ENCODE data around the gene RAB44. TPM values are rescaled to one million over a fixed set of nuclear protein-coding genes. Genes with fewer than 3 reads are reported as not detected.

RAB44 gene
- total RNA-seq, 5 donors from 2014 or later (not counting 1 experiment from before 2014, with no cell fraction given) = 0.06 to 0.35 (median 0.09) TPM; not detected in 1

- peaks cover 14 to 58% of the 10 kb centered on the region in 2 experiments for H3K4me1 ChIP-seq (ENCODE audit: control insufficient read depth in 1 of 2, extremely low read depth in 1 of 2, insufficient read depth in 2 of 2, low read length in 2 of 2)
- no peaks in the 10 kb centered on the region for H3K36me3 ChIP-seq (ENCODE audit: control insufficient read depth in 2 of 2, extremely low read depth in 1 of 2, insufficient read depth in 1 of 2, low read length in 1 of 2)
- ChIA-PET POLR2A (interaction anchor here (0.5 to 1.1 kb wide), 3 partner anchors 77 to 754 kb away, joined by 3 to 6 read pairs (median 6); no protein-coding TSS in a partner anchor), CTCF (interaction anchor here in 1 of 2 donors (0.6 to 1.6 kb wide), 4 partner anchors 64 to 260 kb away, joined by 3 to 7 read pairs (median 6); no protein-coding TSS in a partner anchor)
- H3K4me3 ChIP-seq (ENCODE audit: control insufficient read depth in 1 of 2, extremely low read depth in 1 of 2, low read length in 1 of 2) = peak overlapping the region; percentile 74 to 78
- Mint-ChIP-seq H3K27ac (peak overlapping the region; percentile 80 to 82), H3K4me1 (peaks cover 44 to 53% (median 50%) of the 10 kb centered on the region in 3 donors), H3K36me3 (peaks cover 10% of the 10 kb centered on the region), H3K9me3 (no peaks in the 10 kb centered on the region), H3K27me3 (no peaks in the 10 kb centered on the region), H3K4me3 (peak overlapping the region; percentile 85 to 96 (median 89))
- peak overlapping the region; percentile 52 for H3K27ac ChIP-seq (ENCODE audit: low read length)
- WGBS (ENCODE audit: insufficient coverage) = 2% methylated on average over 46 of the region's 61 CpGs
- peak in 7 of 35 experiments; percentile 9 to 45 (median 26) for DNase-seq
- H3K27me3 ChIP-seq (replicated peaks in 1 of 2; ENCODE audit: control insufficient read depth in 2 of 2, extremely low read depth in 1 of 2, insufficient read depth in 2 of 2, low read length in 1 of 2) = peaks cover 0 to 30% of the 10 kb centered on the region in 2 experiments
- ATAC-seq (replicated peaks in 1 of 4) = no peak
- no peaks in the 10 kb centered on the region for H3K9me3 ChIP-seq
Measured at GRCh38 chr6:36679043-36679833, 18.4 kb upstream of the RAB44 start.

DNA sequence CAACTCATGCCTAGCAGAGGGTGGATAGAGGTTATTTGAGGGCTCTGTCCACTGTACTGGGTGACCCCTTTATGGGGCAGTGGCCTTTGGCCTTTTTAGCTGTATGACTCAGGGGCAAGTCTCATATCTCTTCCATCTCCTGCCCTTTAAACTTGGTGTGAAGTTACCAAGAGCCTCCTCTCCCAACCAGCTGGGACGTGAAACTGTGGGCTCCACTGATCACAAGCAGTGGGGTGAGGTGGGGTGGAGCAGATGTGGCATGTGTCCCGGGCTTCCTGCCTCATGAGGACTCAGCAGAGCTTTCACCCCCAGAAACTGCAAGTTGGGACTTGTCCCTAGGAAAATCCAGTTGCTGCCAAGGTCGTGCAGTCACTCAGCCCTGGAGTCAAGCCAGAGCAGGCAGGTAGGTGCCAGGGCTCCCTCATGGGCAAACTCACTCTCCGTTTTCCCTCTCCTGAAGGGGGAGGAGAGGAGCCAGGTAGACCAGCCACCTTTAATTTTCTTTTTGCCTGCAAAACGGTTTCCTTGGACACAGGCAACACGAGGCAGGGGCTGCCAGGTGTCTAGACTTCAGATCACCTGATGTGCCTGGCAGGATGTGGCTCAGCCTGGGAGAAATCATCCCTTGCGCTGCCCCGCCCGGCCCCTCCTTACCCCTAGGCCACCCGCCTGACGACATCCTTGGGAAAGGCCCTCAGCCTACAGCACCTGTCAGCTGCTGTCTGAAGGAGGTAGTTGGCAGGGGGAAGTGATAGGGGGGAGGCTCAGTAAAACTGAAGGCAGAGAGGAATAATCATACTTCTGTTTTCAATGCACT, 15.1 kb upstream of the RAB44 start:
- peak overlapping the region; percentile 73 to 77 for H3K27ac Mint-ChIP-seq
- Histone ChIP-seq H3K27me3 (replicated peaks in 1 of 2; ENCODE audit: control insufficient read depth in 2 of 2, extremely low read depth in 1 of 2, insufficient read depth in 2 of 2, low read length in 1 of 2) (peaks cover 0 to 41% of the 10 kb centered on the region in 2 experiments), H3K9me3 (no peaks in the 10 kb centered on the region), H3K27ac (ENCODE audit: low read length) (peak overlapping the region; percentile 54), H3K36me3 (ENCODE audit: control insufficient read depth in 2 of 2, extremely low read depth in 1 of 2, insufficient read depth in 1 of 2, low read length in 1 of 2) (no peaks in the 10 kb centered on the region), H3K4me3 (ENCODE audit: control insufficient read depth in 1 of 2, extremely low read depth in 1 of 2, low read length in 1 of 2) (no peak overlapping the region), H3K4me1 (ENCODE audit: control insufficient read depth in 1 of 2, extremely low read depth in 1 of 2, insufficient read depth in 2 of 2, low read length in 2 of 2) (peaks cover 14 to 63% of the 10 kb centered on the region in 2 experiments)
- ATAC-seq (replicated peaks in 1 of 4) = peak in 3 of 4 experiments; percentile 6 to 68 (median 12)
- peaks cover 38 to 46% (median 39%) of the 10 kb centered on the region in 3 donors for H3K4me1 Mint-ChIP-seq
- POLR2A ChIA-PET = interaction anchor here (0.6 kb wide), 2 partner anchors 89 to 455 kb away, joined by 4 to 13 read pairs; no protein-coding TSS in a partner anchor
- 40% methylated on average over 5 of the region's 11 CpGs for WGBS (ENCODE audit: insufficient coverage)
- CTCF ChIA-PET = interaction anchor here (0.6 to 1.5 kb wide), 4 partner anchors 49 to 70 kb away, joined by 3 to 7 read pairs (median 3); no protein-coding TSS in a partner anchor
- peak in 34 of 35 experiments; percentile 24 to 86 (median 63) for DNase-seq
- no peaks in the 10 kb centered on the region for H3K9me3 Mint-ChIP-seq
- H3K27me3 Mint-ChIP-seq = no peaks in the 10 kb centered on the region
- peaks cover 30% of the 10 kb centered on the region for H3K36me3 Mint-ChIP-seq
- peak overlapping the region in 2 of 3 donors; percentile 6 to 34 for H3K4me3 Mint-ChIP-seq

DNA sequence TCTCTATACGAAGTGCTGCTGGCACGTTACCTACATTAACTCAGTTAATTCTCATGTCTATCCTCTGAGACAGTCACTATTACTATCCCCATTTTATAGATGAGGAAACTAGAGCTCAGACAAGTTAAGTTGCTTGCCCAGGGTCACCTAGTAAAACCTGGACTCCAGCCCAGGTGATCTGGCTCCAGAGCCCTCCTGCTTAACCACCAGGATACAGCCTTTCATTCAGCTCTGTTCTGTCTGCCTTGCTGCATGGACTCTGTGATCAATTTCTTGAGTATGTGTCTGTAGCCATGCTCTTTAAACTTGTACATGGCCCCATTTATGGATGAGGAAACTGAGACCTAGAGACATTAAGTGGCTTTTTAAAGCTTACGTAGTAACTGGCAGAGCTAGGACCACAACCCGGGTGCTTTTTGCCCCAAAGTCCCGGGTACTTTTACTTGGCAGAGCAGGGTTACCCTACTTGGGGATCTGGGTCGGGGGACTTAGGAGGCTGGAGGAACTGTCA, 14.4 kb upstream of the RAB44 start:
- H3K4me1 ChIP-seq (ENCODE audit: control insufficient read depth in 1 of 2, extremely low read depth in 1 of 2, insufficient read depth in 2 of 2, low read length in 2 of 2) = peaks cover 14 to 56% of the 10 kb centered on the region in 2 experiments
- no peaks in the 10 kb centered on the region for H3K27me3 Mint-ChIP-seq
- H3K27ac ChIP-seq (ENCODE audit: low read length) = peak overlapping the region; percentile 54
- peaks cover 30% of the 10 kb centered on the region for H3K36me3 Mint-ChIP-seq
- CTCF ChIA-PET = interaction anchor here in 1 of 2 donors (0.7 kb wide), 1 partner anchor 69 kb away, joined by 3 read pairs; no protein-coding TSS in a partner anchor
- H3K4me3 ChIP-seq (ENCODE audit: control insufficient read depth in 1 of 2, extremely low read depth in 1 of 2, low read length in 1 of 2) = no peak overlapping the region
- no peak for ATAC-seq (replicated peaks in 1 of 4)
- H3K9me3 Mint-ChIP-seq = no peaks in the 10 kb centered on the region
- peaks cover 0 to 41% of the 10 kb centered on the region in 2 experiments for H3K27me3 ChIP-seq (replicated peaks in 1 of 2; ENCODE audit: control insufficient read depth in 2 of 2, extremely low read depth in 1 of 2, insufficient read depth in 2 of 2, low read length in 1 of 2)
- peaks cover 32 to 39% (median 34%) of the 10 kb centered on the region in 3 donors for H3K4me1 Mint-ChIP-seq
- POLR2A ChIA-PET = interaction anchor here (0.5 to 0.6 kb wide), 3 partner anchors 75 to 455 kb away, joined by 3 to 13 read pairs (median 4); no protein-coding TSS in a partner anchor
- no peaks in the 10 kb centered on the region for H3K36me3 ChIP-seq (ENCODE audit: control insufficient read depth in 2 of 2, extremely low read depth in 1 of 2, insufficient read depth in 1 of 2, low read length in 1 of 2)
- H3K27ac Mint-ChIP-seq = peak overlapping the region in 1 of 2 donors; percentile 19
- no peak for DNase-seq
- H3K4me3 Mint-ChIP-seq = no peak overlapping the region
- WGBS (ENCODE audit: insufficient coverage) = 100% methylated on average over 4 of the region's 6 CpGs
- no peaks in the 10 kb centered on the region for H3K9me3 ChIP-seq

GRCh38 chr6:36683656-36684446, 13.8 kb upstream of the RAB44 start:
- peaks cover 30% of the 10 kb centered on the region for H3K36me3 Mint-ChIP-seq
- Histone ChIP-seq H3K27me3 (replicated peaks in 1 of 2; ENCODE audit: control insufficient read depth in 2 of 2, extremely low read depth in 1 of 2, insufficient read depth in 2 of 2, low read length in 1 of 2) (peaks cover 0 to 40% of the 10 kb centered on the region in 2 experiments), H3K36me3 (ENCODE audit: control insufficient read depth in 2 of 2, extremely low read depth in 1 of 2, insufficient read depth in 1 of 2, low read length in 1 of 2) (no peaks in the 10 kb centered on the region), H3K27ac (ENCODE audit: low read length) (peak overlapping the region; percentile 54), H3K4me1 (ENCODE audit: control insufficient read depth in 1 of 2, extremely low read depth in 1 of 2, insufficient read depth in 2 of 2, low read length in 2 of 2) (peaks cover 14 to 50% of the 10 kb centered on the region in 2 experiments), H3K9me3 (no peaks in the 10 kb centered on the region), H3K4me3 (ENCODE audit: control insufficient read depth in 1 of 2, extremely low read depth in 1 of 2, low read length in 1 of 2) (no peak overlapping the region)
- ChIA-PET CTCF (no interaction called here), POLR2A (interaction anchor here in 1 of 2 donors (0.5 kb wide), 2 partner anchors 69 to 74 kb away, joined by 3 read pairs; no protein-coding TSS in a partner anchor)
- peaks cover 27 to 34% (median 27%) of the 10 kb centered on the region in 3 donors for H3K4me1 Mint-ChIP-seq
- peak overlapping the region in 1 of 2 donors; percentile 36 for H3K27ac Mint-ChIP-seq
- DNase-seq (no peak), ATAC-seq (replicated peaks in 1 of 4) (no peak)
- no peak overlapping the region for H3K4me3 Mint-ChIP-seq
- no peaks in the 10 kb centered on the region for H3K27me3 Mint-ChIP-seq
- H3K9me3 Mint-ChIP-seq = no peaks in the 10 kb centered on the region
- WGBS (ENCODE audit: insufficient coverage) = 99% methylated on average over 29 of the region's 29 CpGs

DNA sequence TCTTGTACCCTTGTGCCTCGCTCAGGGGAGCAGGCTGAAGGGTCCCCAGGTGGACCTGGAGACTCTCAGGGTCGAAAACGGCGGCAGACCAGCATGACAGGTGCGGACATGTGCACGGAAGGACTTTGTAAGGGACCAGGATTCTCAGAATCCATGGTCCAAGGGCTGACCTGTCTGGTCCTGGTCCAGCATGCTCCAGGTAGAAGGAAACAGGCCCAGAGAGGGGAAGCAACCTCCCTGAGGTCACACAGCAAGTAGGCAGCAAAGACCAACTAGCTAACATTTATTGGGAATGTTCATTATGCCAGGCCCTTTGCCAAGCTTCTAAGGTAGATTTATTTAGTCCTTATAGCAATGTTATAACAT, 13.2 kb upstream of the RAB44 start:
- H3K4me3 ChIP-seq (ENCODE audit: control insufficient read depth in 1 of 2, extremely low read depth in 1 of 2, low read length in 1 of 2) = no peak overlapping the region
- H3K36me3 ChIP-seq (ENCODE audit: control insufficient read depth in 2 of 2, extremely low read depth in 1 of 2, insufficient read depth in 1 of 2, low read length in 1 of 2) = no peaks in the 10 kb centered on the region
- DNase-seq (no peak), ATAC-seq (replicated peaks in 1 of 4) (no peak)
- H3K4me3 Mint-ChIP-seq = no peak overlapping the region
- peaks cover 30% of the 10 kb centered on the region for H3K36me3 Mint-ChIP-seq
- no peaks in the 10 kb centered on the region for H3K27me3 Mint-ChIP-seq
- no peak overlapping the region for H3K27ac ChIP-seq (ENCODE audit: low read length)
- no peaks in the 10 kb centered on the region for H3K9me3 ChIP-seq
- 99% methylated on average over 6 of the region's 6 CpGs for WGBS (ENCODE audit: insufficient coverage)
- peaks cover 0 to 34% of the 10 kb centered on the region in 2 experiments for H3K27me3 ChIP-seq (replicated peaks in 1 of 2; ENCODE audit: control insufficient read depth in 2 of 2, extremely low read depth in 1 of 2, insufficient read depth in 2 of 2, low read length in 1 of 2)
- no peaks in the 10 kb centered on the region for H3K9me3 Mint-ChIP-seq
- POLR2A ChIA-PET = interaction anchor here in 1 of 2 donors (0.5 kb wide), 1 partner anchor 69 kb away, joined by 3 read pairs; no protein-coding TSS in a partner anchor
- CTCF ChIA-PET = interaction anchor here (0.6 kb wide), 2 partner anchors 177 to 295 kb away, joined by 3 read pairs; no protein-coding TSS in a partner anchor
- peaks cover 9 to 44% of the 10 kb centered on the region in 2 experiments for H3K4me1 ChIP-seq (ENCODE audit: control insufficient read depth in 1 of 2, extremely low read depth in 1 of 2, insufficient read depth in 2 of 2, low read length in 2 of 2)
- H3K27ac Mint-ChIP-seq = no peak overlapping the region
- peaks cover 24 to 33% (median 25%) of the 10 kb centered on the region in 3 donors for H3K4me1 Mint-ChIP-seq
